Measurements from ENCODE around the gene KDM2B.

- TF ChIP-seq CTCF (conservative IDR thresholded peaks at IDR 0.05) (no peak), EZH2 (IDR thresholded peaks at IDR 0.05; ENCODE audit: low read depth) (no peak)
Observed at GRCh38 chr12:121512561-121512960, 68.3 kb downstream of the KDM2B start.
